GM12878 (cell line): ENCODE data around the gene PADI1. TPM values are rescaled to one million over a fixed set of nuclear protein-coding genes. Genes with fewer than 3 reads are reported as not detected.
A peak's percentile ranks its signal among the peaks of the same experiment; 100 is the strongest.

Source experiments
- ATAC-seq: fragments of 200-7000 bp; cut with Tn5 transposase; 3 replicates; pipeline ENCODE4 v1.9.1; 2020; ENCODE audit warnings: mild to moderate bottlenecking, moderate library complexity
- BruUV-seq: library from RNA; stranded (reverse); fragments of 400-500 nt; replicated peaks from 2 replicates; lab custom pipeline; 2021; lab: Mats Ljungman, UMichigan
- CTCF ChIA-PET: fragments of 300-600 bp; sonication (Branson Sonifier 250); formaldehyde crosslinking; extraction: SDS; loops from one replicate; lab custom pipeline; 2021; ENCODE audit warnings: inconsistent platforms; lab: Yijun Ruan, JAX
- POLR2A ChIA-PET: fragments of 350-600 bp; formaldehyde crosslinking; extraction: SDS; loops from one replicate; lab custom pipeline; 2021; ENCODE audit warnings: inconsistent platforms; lab: Charles Lee
- RAD21 ChIA-PET: fragments of 300-600 bp; sonication (Branson Sonifier 250); formaldehyde crosslinking; loops from one replicate; lab custom pipeline; 2023; ENCODE audit warnings: antibody characterized with exemption; ENCODE audit not compliant: unreplicated experiment; lab: Charles Lee
- SMC1A ChIA-PET: fragments of 300-600 bp; sonication (Branson Sonifier 250); formaldehyde crosslinking; loops from one replicate; lab custom pipeline; 2023; ENCODE audit not compliant: unreplicated experiment, uncharacterized antibody; lab: Charles Lee
- DNase-seq: peaks from one replicate; pipeline ENCODE4 v3.0.0-alpha.2; 2011; ENCODE audit warnings: low read depth, low spot score
- FAIRE-seq: peaks from 3 replicates; lab custom pipeline; 2011; peaks lifted over from hg19 to GRCh38; lab: Jason Lieb, UNC
- H2AFZ ChIP-seq: 2 replicates; pipeline ENCODE4 v1.6.0; 2011; ENCODE audit warnings: low read depth, low read length, control low read depth; ENCODE audit not compliant: control insufficient read depth
- H3K27ac ChIP-seq: 2 replicates; pipeline ENCODE4 v1.5.1; 2011; ENCODE audit warnings: control low read depth; ENCODE audit not compliant: control insufficient read depth, insufficient read depth
- H3K27me3 ChIP-seq, 2 experiments: replicated peaks in 1 of 2; 2 replicates each; pipeline versions ENCODE4 v1.6.0 to v1.6.1; 2011; ENCODE audit warnings: low read length in 1 of 2; ENCODE audit not compliant: control insufficient read depth in 2 of 2, insufficient read depth in 2 of 2
- H3K36me3 ChIP-seq, 2 experiments: 2 replicates each; pipeline ENCODE4 v1.5.1; 2011; ENCODE audit warnings: low read length in 1 of 2; ENCODE audit not compliant: control insufficient read depth in 2 of 2, insufficient read depth in 2 of 2
- H3K4me1 ChIP-seq: 2 replicates; pipeline ENCODE4 v1.6.1; 2011; ENCODE audit warnings: mild to moderate bottlenecking, low read length, moderate library complexity, mixed read lengths; ENCODE audit not compliant: control insufficient read depth, insufficient read depth
- H3K4me2 ChIP-seq: 2 replicates; pipeline ENCODE4 v1.6.0; 2011; ENCODE audit warnings: control low read depth; ENCODE audit not compliant: control insufficient read depth, insufficient read depth
- H3K4me3 ChIP-seq: fragments of 200-600 bp; sonication (generic); 2 replicates; pipeline ENCODE4 v1.5.1; 2016
- H3K79me2 ChIP-seq: 2 replicates; pipeline ENCODE4 v1.6.0; 2011; ENCODE audit warnings: low read length; ENCODE audit not compliant: control insufficient read depth, insufficient read depth
- H3K9ac ChIP-seq: 2 replicates; pipeline ENCODE4 v1.8.0; 2011; ENCODE audit warnings: low read length, control low read depth, mixed read lengths; ENCODE audit not compliant: control insufficient read depth, insufficient read depth
- H3K9me3 ChIP-seq: replicated peaks from 3 replicates; pipeline ENCODE4 v1.5.1; 2011; ENCODE audit warnings: mild to moderate bottlenecking, low read length; ENCODE audit not compliant: control insufficient read depth, insufficient read depth
- H4K20me1 ChIP-seq: 2 replicates; pipeline ENCODE4 v1.6.0; 2011; ENCODE audit not compliant: control insufficient read depth, insufficient read depth
- CBX5 ChIP-seq: sonication (generic); IDR thresholded peaks from 2 replicates; pipeline ENCODE4 v1.6.1; 2016; ENCODE audit warnings: low read depth, moderate library complexity, mild to moderate bottlenecking, inconsistent platforms
- CHD1 ChIP-seq: IDR thresholded peaks from 2 replicates; pipeline ENCODE4 v1.6.1; 2012; ENCODE audit warnings: low read depth, low read length, improper control_type of control experiment
- SPI1 ChIP-seq: IDR thresholded peaks from 2 replicates; pipeline ENCODE4 v1.6.1; 2011; ENCODE audit warnings: low read depth, mild to moderate bottlenecking, low read length, moderate library complexity, borderline replicate concordance; ENCODE audit not compliant: insufficient read depth
- WGBS: methylation state at CpG from one replicate; pipeline ENCODE4 v1.1.6; 2016; ENCODE audit warnings: low lambda C conversion rate; ENCODE audit not compliant: insufficient replicate concordance, insufficient coverage; ENCODE audit errors: missing lambda C conversion rate; 5-methylcytosine and 5-hydroxymethylcytosine counted together
- in situ Hi-C: fragments of 300-500 bp; cut with MboI; formaldehyde crosslinking; loops from 9 replicates; pipeline ENCODE4 v1.14.3; 2018; ENCODE audit warnings: mixed read lengths
- intact Hi-C: fragments of 100-400 bp; cut with micrococcal nuclease; formaldehyde crosslinking; loops from one replicate; pipeline ENCODE4 v1.14.2; 2022; ENCODE audit not compliant: unreplicated experiment
- polyA plus RNA-seq, 11 experiments: library from polyadenylated mRNA; depleted of rRNA in 4 of 11; unstranded in 6 of 11; stranded (reverse) in 5 of 11; fragments of >200 nt; fragmentation: Nextera tagmentation in 4 of 11; fragmentation: Illumina TruSeq in 1 of 11; extraction: Ambion mirVana in 4 of 11; extraction: Trizol in 1 of 11; gene quantifications; 1 replicate in 1 of 11; 2 replicates in 10 of 11; pipeline versions ENCODE4 v1.2.1 to v1.2.3, GENCODE V29; 2011 to 2016; ENCODE audit warnings: inconsistent platforms in 2 of 11, missing spikeins in 2 of 11, low read depth in 1 of 11
- total RNA-seq, 4 experiments: library from RNA; depleted of rRNA in 3 of 4; stranded (reverse); fragments of >200 nt in 3 of 4; fragmentation: Illumina TruSeq in 1 of 4; extraction: Trizol in 1 of 4; gene quantifications; 2 replicates each; pipeline versions ENCODE4 v1.2.1 to v1.2.3, GENCODE V29; 2013 to 2021
- TF ChIP-seq, protein P1 (sequence below): IDR thresholded peaks from 2 replicates; pipeline ENCODE4 v1.6.1; 2012; ENCODE audit warnings: low read length, inconsistent platforms

Gene PADI1
- total and polyA plus RNA-seq, 10 of the 15 experiments (the other 5 are each of a cell fraction or from before 2014, with no cell fraction given) = 0.05 TPM; not detected in 9

DNA sequence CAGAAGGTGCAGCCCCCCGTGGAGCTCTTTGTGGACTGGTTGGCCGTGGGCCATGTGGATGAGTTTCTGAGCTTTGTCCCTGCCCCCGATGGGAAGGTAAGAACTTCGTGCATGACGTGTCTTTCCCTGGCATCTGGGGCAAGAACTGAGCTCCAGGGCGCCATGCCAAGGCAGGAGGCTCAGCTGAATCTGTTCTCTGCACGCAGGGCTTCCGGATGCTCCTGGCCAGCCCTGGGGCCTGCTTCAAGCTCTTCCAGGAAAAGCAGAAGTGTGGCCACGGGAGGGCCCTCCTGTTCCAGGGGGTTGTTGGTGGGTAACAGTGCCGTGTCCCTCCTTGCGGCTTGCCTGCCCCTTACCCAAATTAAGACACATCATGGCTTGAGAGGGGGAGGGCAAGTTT is 71.6 kb downstream of the PADI1 start:
- in situ Hi-C loops (no loop called here), intact Hi-C loops (loop anchor here (10.0 kb wide), 1 partner anchor 222 kb away; the partner anchor contains the start of gene SDHB)
- CTCF ChIA-PET = interaction anchor here (1.2 to 1.7 kb wide), 3 partner anchors 39 to 218 kb away, joined by 3 to 6 read pairs (median 4); no protein-coding TSS in a partner anchor
- Histone ChIP-seq H3K9ac (no peak overlapping the region), H3K27ac (no peak overlapping the region), H3K36me3 (no peaks in the 10 kb centered on the region), H3K27me3 (no peaks in the 10 kb centered on the region), H2AFZ (no peak overlapping the region), H3K4me2 (no peak overlapping the region), H3K79me2 (no peaks in the 10 kb centered on the region), H3K4me3 (no peak overlapping the region), H3K4me1 (peaks cover 10% of the 10 kb centered on the region), H3K9me3 (no peaks in the 10 kb centered on the region), H4K20me1 (no peaks in the 10 kb centered on the region)
- DNase-seq (no peak), ATAC-seq (no peak), FAIRE-seq (no peak)
- 27% methylated on average over 11 of the region's 11 CpGs for WGBS
- POLR2A ChIA-PET = no interaction called here
- RAD21 ChIA-PET = interaction anchor here (1.3 kb wide), 1 partner anchor 135 kb away, joined by 3 read pairs; no protein-coding TSS in a partner anchor
- SMC1A ChIA-PET = interaction anchor here (1.2 to 1.5 kb wide), 2 partner anchors 148 to 149 kb away, joined by 3 to 4 read pairs; no protein-coding TSS in a partner anchor
- BruUV-seq = no TSS peak
- TF ChIP-seq CBX5 (no peak), CHD1 (no peak), SPI1 (0 out of 2 replicates have a peak, but pooled peaks have one; percentile 6)
- TF ChIP-seq, protein P1, sequence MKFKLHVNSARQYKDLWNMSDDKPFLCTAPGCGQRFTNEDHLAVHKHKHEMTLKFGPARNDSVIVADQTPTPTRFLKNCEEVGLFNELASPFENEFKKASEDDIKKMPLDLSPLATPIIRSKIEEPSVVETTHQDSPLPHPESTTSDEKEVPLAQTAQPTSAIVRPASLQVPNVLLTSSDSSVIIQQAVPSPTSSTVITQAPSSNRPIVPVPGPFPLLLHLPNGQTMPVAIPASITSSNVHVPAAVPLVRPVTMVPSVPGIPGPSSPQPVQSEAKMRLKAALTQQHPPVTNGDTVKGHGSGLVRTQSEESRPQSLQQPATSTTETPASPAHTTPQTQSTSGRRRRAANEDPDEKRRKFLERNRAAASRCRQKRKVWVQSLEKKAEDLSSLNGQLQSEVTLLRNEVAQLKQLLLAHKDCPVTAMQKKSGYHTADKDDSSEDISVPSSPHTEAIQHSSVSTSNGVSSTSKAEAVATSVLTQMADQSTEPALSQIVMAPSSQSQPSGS = no peak
